Ascending aorta (tissue), 2 donors: Measurements from ENCODE around the gene PALB2. TPM values are rescaled to one million over a fixed set of nuclear protein-coding genes. Genes with fewer than 3 reads are reported as not detected.

Experiments
- DNase-seq, 2 donors: peaks; one replicate each; pipeline ENCODE4 v3.0.0-alpha.2; 2019; ENCODE audit warnings: low spot score in 2 of 2
- H3K27ac ChIP-seq, 2 donors: fragments of 200-600 bp; sonication (generic); one replicate each; pipeline ENCODE4 v1.5.1; 2016 to 2017; ENCODE audit warnings: mild to moderate bottlenecking in 1 of 2
- H3K27me3 ChIP-seq: fragments of 200-600 bp; sonication (generic); one replicate; pipeline ENCODE4 v1.5.1; 2017
- H3K36me3 ChIP-seq, 2 donors: fragments of 200-600 bp; sonication (generic); one replicate each; pipeline ENCODE4 v1.5.1; 2016
- H3K4me1 ChIP-seq, 2 donors: fragments of 200-600 bp; sonication (generic); one replicate each; pipeline ENCODE4 v1.5.1; 2016 to 2017; ENCODE audit warnings: mild to moderate bottlenecking in 1 of 2
- H3K4me3 ChIP-seq, 2 donors: fragments of 200-600 bp; sonication (generic); one replicate each; pipeline ENCODE4 v1.5.1; 2016 to 2017; ENCODE audit warnings: mild to moderate bottlenecking in 1 of 2
- H3K9me3 ChIP-seq, 2 donors: fragments of 200-600 bp; sonication (generic); one replicate each; pipeline ENCODE4 v1.5.1; 2016
- intact Hi-C: fragments of 100-400 bp; cut with DNase I; formaldehyde crosslinking; loops from one replicate; pipeline ENCODE4 v1.15.1; 2023
- total RNA-seq: library from RNA; depleted of rRNA; stranded (reverse); fragments of >200 nt; gene quantifications from one replicate; pipeline ENCODE4 v1.1.0, GENCODE V29; 2016
- TF ChIP-seq, protein P1 (sequence below), 3 experiments: fragments of 200-600 bp in 2 of 3; fragments of 450-650 bp in 1 of 3; sonication (generic) in 2 of 3; IDR thresholded peaks; one replicate each; pipeline ENCODE4 v1.5.1; 2016 to 2019; ENCODE audit warnings: antibody characterized with exemption in 3 of 3, mild to moderate bottlenecking in 1 of 3, moderate library complexity in 1 of 3

The PALB2 gene
- total RNA-seq, 1 donor from 2014 or later, result 2.1 TPM

GRCh38 chr16:23577493-23577892 is 63.6 kb downstream of the PALB2 start:
- no peak overlapping the region for H3K27ac ChIP-seq
- intact Hi-C loops, result no loop called here
- H3K9me3 ChIP-seq, result no peaks in the 10 kb centered on the region
- H3K36me3 ChIP-seq, result peaks cover 55 to 80% of the 10 kb centered on the region in 2 donors
- H3K4me3 ChIP-seq, result no peak overlapping the region
- no peaks in the 10 kb centered on the region for H3K4me1 ChIP-seq
- DNase-seq, result no peak
- TF ChIP-seq, protein P1, sequence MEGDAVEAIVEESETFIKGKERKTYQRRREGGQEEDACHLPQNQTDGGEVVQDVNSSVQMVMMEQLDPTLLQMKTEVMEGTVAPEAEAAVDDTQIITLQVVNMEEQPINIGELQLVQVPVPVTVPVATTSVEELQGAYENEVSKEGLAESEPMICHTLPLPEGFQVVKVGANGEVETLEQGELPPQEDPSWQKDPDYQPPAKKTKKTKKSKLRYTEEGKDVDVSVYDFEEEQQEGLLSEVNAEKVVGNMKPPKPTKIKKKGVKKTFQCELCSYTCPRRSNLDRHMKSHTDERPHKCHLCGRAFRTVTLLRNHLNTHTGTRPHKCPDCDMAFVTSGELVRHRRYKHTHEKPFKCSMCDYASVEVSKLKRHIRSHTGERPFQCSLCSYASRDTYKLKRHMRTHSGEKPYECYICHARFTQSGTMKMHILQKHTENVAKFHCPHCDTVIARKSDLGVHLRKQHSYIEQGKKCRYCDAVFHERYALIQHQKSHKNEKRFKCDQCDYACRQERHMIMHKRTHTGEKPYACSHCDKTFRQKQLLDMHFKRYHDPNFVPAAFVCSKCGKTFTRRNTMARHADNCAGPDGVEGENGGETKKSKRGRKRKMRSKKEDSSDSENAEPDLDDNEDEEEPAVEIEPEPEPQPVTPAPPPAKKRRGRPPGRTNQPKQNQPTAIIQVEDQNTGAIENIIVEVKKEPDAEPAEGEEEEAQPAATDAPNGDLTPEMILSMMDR (IDR thresholded peaks at IDR 0.05), result no peak
- H3K27me3 ChIP-seq, result no peaks in the 10 kb centered on the region

DNA sequence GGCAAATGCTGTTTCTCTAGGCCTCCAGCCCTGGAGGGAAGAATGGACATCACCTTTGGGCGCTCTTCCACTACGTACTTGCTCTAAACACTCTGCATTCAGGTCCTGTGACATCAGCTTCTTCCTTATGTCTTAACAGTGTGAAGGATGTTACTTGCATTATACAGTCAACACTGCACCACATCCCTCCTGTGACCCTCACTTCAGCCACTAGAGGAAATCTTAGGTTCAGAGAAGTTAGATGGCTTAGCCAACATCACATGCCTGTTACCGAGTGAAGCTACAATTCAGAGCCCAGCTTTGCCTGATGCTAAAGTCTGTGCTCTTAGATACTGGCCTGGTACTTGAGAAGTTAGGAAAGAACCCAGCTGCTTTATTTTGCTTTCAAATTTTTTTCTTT is 65.3 kb downstream of the PALB2 start:
- H3K9me3 ChIP-seq, result no peaks in the 10 kb centered on the region
- no peaks in the 10 kb centered on the region for H3K4me1 ChIP-seq
- no peak for DNase-seq
- no peak overlapping the region for H3K27ac ChIP-seq
- peaks cover 53 to 84% of the 10 kb centered on the region in 2 donors for H3K36me3 ChIP-seq
- TF ChIP-seq, protein P1 (IDR thresholded peaks at IDR 0.05), result no peak
- intact Hi-C loops, result no loop called here
- no peak overlapping the region for H3K4me3 ChIP-seq
- H3K27me3 ChIP-seq, result no peaks in the 10 kb centered on the region

GRCh38 chr16:23573817-23574216 is 67.3 kb downstream of the PALB2 start:
- TF ChIP-seq, protein P1 (IDR thresholded peaks at IDR 0.05), result no peak
- intact Hi-C loops, result no loop called here
- Histone ChIP-seq H3K36me3 (peaks cover 42 to 80% of the 10 kb centered on the region in 2 donors), H3K4me1 (no peaks in the 10 kb centered on the region), H3K4me3 (no peak overlapping the region), H3K27ac (no peak overlapping the region), H3K27me3 (no peaks in the 10 kb centered on the region), H3K9me3 (no peaks in the 10 kb centered on the region)
- no peak for DNase-seq

- peaks cover 55 to 85% of the 10 kb centered on the region in 2 donors for H3K36me3 ChIP-seq
- intact Hi-C loops, result no loop called here
- H3K9me3 ChIP-seq, result no peaks in the 10 kb centered on the region
- H3K27me3 ChIP-seq, result no peaks in the 10 kb centered on the region
- no peak overlapping the region for H3K27ac ChIP-seq
- H3K4me1 ChIP-seq, result no peaks in the 10 kb centered on the region
- no peak for DNase-seq
- no peak overlapping the region for H3K4me3 ChIP-seq
- TF ChIP-seq, protein P1 (IDR thresholded peaks at IDR 0.05), result no peak
Measured at GRCh38 chr16:23572394-23572793, 68.7 kb downstream of the PALB2 start.

GRCh38 chr16:23571895-23572294 is 69.2 kb downstream of the PALB2 start:
- TF ChIP-seq, protein P1 (IDR thresholded peaks at IDR 0.05), result no peak
- intact Hi-C loops, result no loop called here
- Histone ChIP-seq H3K27ac (no peak overlapping the region), H3K36me3 (peaks cover 60 to 85% of the 10 kb centered on the region in 2 donors), H3K4me3 (no peak overlapping the region), H3K9me3 (no peaks in the 10 kb centered on the region), H3K27me3 (no peaks in the 10 kb centered on the region), H3K4me1 (no peaks in the 10 kb centered on the region)
- DNase-seq, result no peak
